LHCN-M2 (cell line): ENCODE measurements around the gene MYL6B. TPM values are rescaled to one million over a fixed set of nuclear protein-coding genes. Genes with fewer than 3 reads are reported as not detected.

Source experiments
- DNase-seq: peaks from one replicate; pipeline ENCODE4 v3.0.0-alpha.2; 2012; ENCODE audit warnings: low read depth
- total RNA-seq: library from RNA; depleted of rRNA; stranded (reverse); fragments of >200 nt; gene quantifications from 2 replicates; pipeline ENCODE4 v1.2.3, GENCODE V29; 2014; rRNA removed

Gene MYL6B
- total RNA-seq, 1 experiment from 2014 or later, result 136 TPM

- peak; percentile 47 for DNase-seq
These were observed 54.2 kb downstream of the MYL6B start for GRCh38 chr12:56206452-56207166.

Other genes starting within 250 kb of the MYL6B start
- gene PYM1, start 224.7 kb upstream of the MYL6B start, total RNA-seq, result 39.5 and 54.8 TPM in 2 replicates
- gene DGKA, start 221.4 kb upstream of the MYL6B start, total RNA-seq, result 56.0 and 71.4 TPM in 2 replicates
- gene PMEL, start 186.5 kb upstream of the MYL6B start, total RNA-seq, result 0.32 and 0.52 TPM in 2 replicates
- 64.4 and 66.5 TPM in 2 replicates for gene CDK2, start 185.8 kb upstream of the MYL6B start, total RNA-seq
- gene RAB5B, start 178.5 kb upstream of the MYL6B start, total RNA-seq, result 46.7 and 60.3 TPM in 2 replicates
- 16.1 and 21.8 TPM in 2 replicates for gene SUOX, start 155.3 kb upstream of the MYL6B start, total RNA-seq
- gene IKZF4, start 131.5 kb upstream of the MYL6B start, total RNA-seq, result 2.2 and 3.4 TPM in 2 replicates
- 414 and 1,103 TPM in 2 replicates for gene RPS26, start 110.7 kb upstream of the MYL6B start, total RNA-seq
- 1.7 TPM in 1 of 2 replicates, not detected in the other for gene ERBB3, start 72.4 kb upstream of the MYL6B start, total RNA-seq
- 247 and 307 TPM in 2 replicates for gene PA2G4, start 48.0 kb upstream of the MYL6B start, total RNA-seq
- 1,853 and 1,922 TPM in 2 replicates for gene RPL41, start 36.0 kb upstream of the MYL6B start, total RNA-seq
- 3.6 and 3.8 TPM in 2 replicates for gene ZC3H10, start 34.3 kb upstream of the MYL6B start, total RNA-seq
- 169 and 173 TPM in 2 replicates for gene ESYT1, start 24.3 kb upstream of the MYL6B start, total RNA-seq
- gene MYL6, start 5.8 kb downstream of the MYL6B start, total RNA-seq, result 1,787 and 1,859 TPM in 2 replicates
- 41.6 and 60.4 TPM in 2 replicates for gene SMARCC2, start 36.9 kb downstream of the MYL6B start, total RNA-seq
- gene RNF41, start 69.3 kb downstream of the MYL6B start, total RNA-seq, result 50.3 and 52.8 TPM in 2 replicates
- gene NABP2, start 71.8 kb downstream of the MYL6B start, total RNA-seq, result 47.1 and 57.1 TPM in 2 replicates
- gene SLC39A5, start 77.5 kb downstream of the MYL6B start, total RNA-seq, result not detected in 2 replicates
- gene ANKRD52, start 105.8 kb downstream of the MYL6B start, total RNA-seq, result 32.6 and 36.9 TPM in 2 replicates
- gene COQ10A, start 114.4 kb downstream of the MYL6B start, total RNA-seq, result 16.5 and 20.8 TPM in 2 replicates
- 156 and 159 TPM in 2 replicates for gene CS, start 147.7 kb downstream of the MYL6B start, total RNA-seq
- 96.3 and 118 TPM in 2 replicates for gene CNPY2, start 163.4 kb downstream of the MYL6B start, total RNA-seq
- 17.3 and 29.0 TPM in 2 replicates for gene PAN2, start 181.4 kb downstream of the MYL6B start, total RNA-seq
- 0.29 TPM in 1 of 2 replicates, not detected in the other for gene IL23A, start 186.3 kb downstream of the MYL6B start, total RNA-seq
- gene STAT2, start 207.5 kb downstream of the MYL6B start, total RNA-seq, result 111 and 187 TPM in 2 replicates
- gene APOF, start 210.3 kb downstream of the MYL6B start, total RNA-seq, result not detected in 2 replicates